ENCODE results near the gene GPR62. TPM values are rescaled to one million over a fixed set of nuclear protein-coding genes. Genes with fewer than 3 reads are reported as not detected.

GPR62 gene
- total RNA-seq, 1 experiment from 2014 or later: not detected

DNA sequence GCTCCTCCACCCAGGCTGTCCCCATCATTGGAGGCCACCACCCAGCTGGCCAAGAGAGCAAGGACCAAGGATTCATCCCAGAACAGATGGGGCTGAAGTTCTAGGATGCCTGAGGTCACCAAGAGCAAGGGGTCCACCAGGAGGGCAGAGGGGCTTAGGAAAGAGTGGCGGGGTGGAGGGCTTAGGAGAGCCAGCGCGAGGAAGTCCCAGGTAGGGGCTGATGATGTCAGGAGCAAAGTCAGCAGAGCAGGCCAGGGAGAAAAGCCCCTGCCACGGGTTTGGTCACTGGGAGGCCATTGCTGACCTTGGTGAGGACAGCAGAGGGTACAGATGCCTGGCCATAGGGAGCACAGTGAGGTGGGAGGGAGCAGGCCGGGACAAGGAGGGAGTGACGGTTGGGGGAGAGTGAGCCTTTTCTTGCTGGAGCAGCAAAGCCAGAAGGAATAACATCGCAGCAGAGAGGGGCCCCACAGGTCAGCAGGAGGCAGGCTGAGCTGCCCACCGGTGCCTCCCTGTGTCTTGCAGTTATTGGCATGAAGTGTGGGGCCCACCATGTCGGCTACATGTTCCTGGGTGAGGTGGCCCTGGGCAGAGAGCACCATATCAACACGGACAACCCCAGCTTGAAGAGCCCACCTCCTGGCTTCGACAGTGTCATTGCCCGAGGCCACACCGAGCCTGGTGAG is 7.8 kb upstream of the GPR62 start:
- DNase-seq (ENCODE audit: low read depth): no peak
- in situ Hi-C loops (cut with HindIII; ENCODE audit: low pct_unique_long_range_greater_than_20kb, low sequenced_read_pairs): no loop called here

DNA sequence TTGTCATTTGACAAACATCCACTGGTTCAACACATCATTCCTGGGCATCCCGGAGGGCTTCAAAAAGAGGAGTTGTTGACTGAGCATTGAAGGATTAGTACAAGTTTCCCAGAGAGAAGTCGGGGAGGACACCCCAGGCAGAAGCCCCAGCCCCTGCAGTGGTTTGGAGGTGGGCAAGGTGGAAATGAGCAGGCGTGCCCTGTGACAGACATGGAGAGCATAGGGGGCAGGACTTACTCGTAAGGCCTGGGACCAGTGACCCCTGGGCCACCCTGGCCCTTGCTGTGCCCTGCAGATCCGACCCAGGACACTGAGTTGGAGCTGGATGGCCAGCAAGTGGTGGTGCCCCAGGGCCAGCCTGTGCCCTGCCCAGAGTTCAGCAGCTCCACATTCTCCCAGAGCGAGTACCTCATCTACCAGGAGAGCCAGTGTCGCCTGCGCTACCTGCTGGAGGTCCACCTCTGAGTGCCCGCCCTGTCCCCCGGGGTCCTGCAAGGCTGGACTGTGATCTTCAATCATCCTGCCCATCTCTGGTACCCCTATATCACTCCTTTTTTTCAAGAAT is 7.1 kb upstream of the GPR62 start:
- in situ Hi-C loops (cut with HindIII; ENCODE audit: low pct_unique_long_range_greater_than_20kb, low sequenced_read_pairs): no loop called here
- no peak for DNase-seq (ENCODE audit: low read depth)

DNA sequence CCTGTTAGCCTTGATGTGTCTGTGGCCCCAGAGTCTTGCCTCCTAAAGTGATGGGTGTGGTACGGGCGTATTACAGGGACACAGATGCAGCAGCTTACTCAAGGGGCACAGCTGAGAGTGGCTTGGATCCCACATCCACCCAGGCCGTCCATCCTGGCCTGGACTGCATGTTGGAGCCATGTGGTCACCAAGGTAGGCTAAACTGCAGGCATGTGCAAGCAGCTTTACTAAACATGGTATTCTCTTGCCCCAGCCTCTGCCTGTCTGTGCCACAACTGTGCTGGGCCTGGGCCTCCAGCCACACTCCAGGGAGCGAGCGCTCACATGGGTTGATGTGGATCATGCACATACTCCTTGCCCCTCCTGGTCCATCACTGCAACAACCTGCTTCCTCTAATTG is 6.1 kb upstream of the GPR62 start:
- in situ Hi-C loops (cut with HindIII; ENCODE audit: low pct_unique_long_range_greater_than_20kb, low sequenced_read_pairs): no loop called here

DNA sequence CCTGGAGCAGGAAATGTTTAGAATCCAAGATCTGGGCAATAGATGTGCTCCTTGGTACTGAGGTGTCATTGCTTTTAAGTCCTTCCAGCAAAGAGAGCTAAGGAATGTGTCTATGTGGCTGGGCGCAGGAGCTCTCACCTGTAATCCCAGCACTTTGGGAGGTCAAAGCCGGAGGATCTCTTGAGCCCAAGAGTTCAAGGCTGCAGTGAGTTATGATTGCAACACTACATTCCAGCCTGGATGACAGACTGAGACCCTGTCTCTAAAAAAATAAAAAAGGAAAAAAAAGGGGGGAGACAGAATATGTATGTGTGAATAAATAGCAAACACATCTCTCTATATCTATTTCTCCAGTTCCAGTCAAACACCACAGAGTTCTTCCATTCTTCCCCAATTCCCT is 4.3 kb upstream of the GPR62 start:
- in situ Hi-C loops (cut with HindIII; ENCODE audit: low pct_unique_long_range_greater_than_20kb, low sequenced_read_pairs): no loop called here
- no peak for DNase-seq (ENCODE audit: low read depth)

More for the DNA sequence above, 6.1 kb upstream of the GPR62 start:
- no peak for DNase-seq (ENCODE audit: low read depth)

DNA sequence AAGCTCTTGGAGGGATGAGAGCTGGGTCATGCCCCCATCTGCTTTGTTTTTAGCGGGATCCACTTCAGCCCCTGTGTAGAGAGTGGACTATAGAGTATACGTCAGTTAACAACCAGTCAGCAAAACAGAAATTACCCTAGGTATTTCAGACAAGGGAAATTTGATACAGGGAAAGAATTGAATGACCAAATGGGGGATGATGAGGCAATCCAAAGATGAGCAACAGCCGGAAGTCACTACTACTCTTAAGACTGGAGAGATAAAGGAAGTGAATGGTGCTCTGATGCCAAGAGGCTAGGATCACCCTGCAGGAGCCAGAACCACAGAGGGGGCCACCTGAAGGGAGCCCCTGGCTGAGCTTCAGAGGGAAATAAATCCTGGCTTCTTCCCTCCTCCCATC is 1.7 kb upstream of the GPR62 start:
- in situ Hi-C loops (cut with HindIII; ENCODE audit: low pct_unique_long_range_greater_than_20kb, low sequenced_read_pairs): no loop called here
- no peak for DNase-seq (ENCODE audit: low read depth)

DNA sequence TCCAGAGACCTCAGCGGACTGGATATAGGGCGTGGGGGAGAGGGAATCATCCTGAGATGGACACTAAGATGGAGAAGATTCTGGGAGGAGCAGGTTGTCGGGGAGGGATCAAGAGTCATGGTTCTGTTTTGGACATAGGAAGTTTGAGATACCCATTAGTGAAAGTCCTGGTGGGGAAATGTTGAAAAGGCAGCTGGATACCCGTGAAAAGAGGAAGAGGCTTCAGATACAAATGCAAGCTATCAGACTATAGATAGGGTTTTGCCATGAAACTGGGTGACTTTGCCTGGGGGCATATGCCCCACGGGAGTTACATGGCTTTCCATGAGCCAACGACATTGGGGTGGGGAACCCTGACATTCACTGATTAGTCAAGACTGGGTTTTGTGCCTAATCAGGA is 1.1 kb upstream of the GPR62 start:
- in situ Hi-C loops (cut with HindIII; ENCODE audit: low pct_unique_long_range_greater_than_20kb, low sequenced_read_pairs): no loop called here
- no peak for DNase-seq (ENCODE audit: low read depth)

DNA sequence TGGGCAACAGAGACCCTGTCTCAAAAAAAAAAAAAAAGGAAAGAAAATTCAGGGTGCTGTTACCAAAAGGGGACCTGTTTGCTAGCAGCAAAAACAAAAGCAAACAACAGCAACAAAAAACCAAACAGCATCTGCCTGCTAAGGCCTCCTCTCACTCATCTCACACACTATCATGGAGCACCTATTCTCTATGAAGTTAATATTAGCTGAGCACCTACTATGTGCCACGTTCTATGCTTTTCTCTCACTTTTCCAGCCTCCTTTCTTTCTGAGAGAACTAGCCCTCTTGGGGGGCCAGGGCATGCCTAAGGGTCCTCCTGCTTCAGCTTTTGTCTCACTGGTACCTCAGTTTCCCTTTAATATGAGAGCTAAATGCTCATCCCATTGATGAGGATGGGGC is 468 bp upstream of the GPR62 start:
- in situ Hi-C loops (cut with HindIII; ENCODE audit: low pct_unique_long_range_greater_than_20kb, low sequenced_read_pairs): no loop called here
- DNase-seq (ENCODE audit: low read depth): no peak

DNA sequence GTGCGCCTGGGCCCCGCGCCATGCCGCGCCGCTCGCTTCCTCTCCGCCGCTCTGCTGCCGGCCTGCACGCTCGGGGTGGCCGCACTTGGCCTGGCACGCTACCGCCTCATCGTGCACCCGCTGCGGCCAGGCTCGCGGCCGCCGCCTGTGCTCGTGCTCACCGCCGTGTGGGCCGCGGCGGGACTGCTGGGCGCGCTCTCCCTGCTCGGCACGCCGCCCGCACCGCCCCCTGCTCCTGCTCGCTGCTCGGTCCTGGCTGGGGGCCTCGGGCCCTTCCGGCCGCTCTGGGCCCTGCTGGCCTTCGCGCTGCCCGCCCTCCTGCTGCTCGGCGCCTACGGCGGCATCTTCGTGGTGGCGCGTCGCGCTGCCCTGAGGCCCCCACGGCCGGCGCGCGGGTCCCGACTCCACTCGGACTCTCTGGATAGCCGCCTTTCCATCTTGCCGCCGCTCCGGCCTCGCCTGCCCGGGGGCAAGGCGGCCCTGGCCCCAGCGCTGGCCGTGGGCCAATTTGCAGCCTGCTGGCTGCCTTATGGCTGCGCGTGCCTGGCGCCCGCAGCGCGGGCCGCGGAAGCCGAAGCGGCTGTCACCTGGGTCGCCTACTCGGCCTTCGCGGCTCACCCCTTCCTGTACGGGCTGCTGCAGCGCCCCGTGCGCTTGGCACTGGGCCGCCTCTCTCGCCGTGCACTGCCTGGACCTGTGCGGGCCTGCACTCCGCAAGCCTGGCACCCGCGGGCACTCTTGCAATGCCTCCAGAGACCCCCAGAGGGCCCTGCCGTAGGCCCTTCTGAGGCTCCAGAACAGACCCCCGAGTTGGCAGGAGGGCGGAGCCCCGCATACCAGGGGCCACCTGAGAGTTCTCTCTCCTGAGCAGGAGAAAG is 951 bp downstream of the GPR62 start:
- in situ Hi-C loops (cut with HindIII; ENCODE audit: low pct_unique_long_range_greater_than_20kb, low sequenced_read_pairs): no loop called here
- no peak for DNase-seq (ENCODE audit: low read depth)

DNA sequence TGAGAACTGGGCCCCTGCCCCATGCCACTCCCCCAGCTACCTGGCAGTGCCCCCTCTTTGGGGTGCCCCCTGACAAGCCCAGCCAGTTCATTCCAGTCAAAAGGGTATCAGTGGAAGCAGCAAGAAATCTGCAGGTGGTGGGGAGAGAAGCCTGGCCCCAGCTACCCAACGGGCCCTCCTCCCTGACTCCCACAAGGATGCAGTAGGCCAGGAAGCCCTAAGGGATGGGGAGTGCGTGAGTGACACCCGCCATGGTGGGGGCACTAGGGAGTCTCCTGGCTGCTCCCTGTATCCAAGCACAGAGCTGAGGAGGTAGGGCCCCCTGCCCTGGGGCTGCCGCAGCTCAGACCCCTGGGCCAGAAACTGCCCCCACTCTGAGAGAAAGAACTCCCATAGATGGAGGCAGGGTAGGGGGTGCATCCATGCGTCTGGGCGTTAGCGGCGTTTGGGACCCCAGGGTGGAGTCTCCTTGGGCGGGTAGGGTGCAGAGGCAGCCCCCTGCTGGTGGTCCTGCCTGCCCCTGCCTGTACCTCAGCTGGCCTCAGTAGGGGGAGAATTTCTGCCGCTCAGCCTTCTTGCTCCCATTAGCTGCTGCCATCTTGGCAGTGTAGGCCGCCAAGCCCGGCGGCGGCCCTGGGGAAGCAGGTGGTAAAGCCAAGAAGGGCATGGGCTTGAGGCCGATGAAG is 2.5 kb downstream of the GPR62 start:
- in situ Hi-C loops (cut with HindIII; ENCODE audit: low pct_unique_long_range_greater_than_20kb, low sequenced_read_pairs): no loop called here
- DNase-seq (ENCODE audit: low read depth): no peak

DNA sequence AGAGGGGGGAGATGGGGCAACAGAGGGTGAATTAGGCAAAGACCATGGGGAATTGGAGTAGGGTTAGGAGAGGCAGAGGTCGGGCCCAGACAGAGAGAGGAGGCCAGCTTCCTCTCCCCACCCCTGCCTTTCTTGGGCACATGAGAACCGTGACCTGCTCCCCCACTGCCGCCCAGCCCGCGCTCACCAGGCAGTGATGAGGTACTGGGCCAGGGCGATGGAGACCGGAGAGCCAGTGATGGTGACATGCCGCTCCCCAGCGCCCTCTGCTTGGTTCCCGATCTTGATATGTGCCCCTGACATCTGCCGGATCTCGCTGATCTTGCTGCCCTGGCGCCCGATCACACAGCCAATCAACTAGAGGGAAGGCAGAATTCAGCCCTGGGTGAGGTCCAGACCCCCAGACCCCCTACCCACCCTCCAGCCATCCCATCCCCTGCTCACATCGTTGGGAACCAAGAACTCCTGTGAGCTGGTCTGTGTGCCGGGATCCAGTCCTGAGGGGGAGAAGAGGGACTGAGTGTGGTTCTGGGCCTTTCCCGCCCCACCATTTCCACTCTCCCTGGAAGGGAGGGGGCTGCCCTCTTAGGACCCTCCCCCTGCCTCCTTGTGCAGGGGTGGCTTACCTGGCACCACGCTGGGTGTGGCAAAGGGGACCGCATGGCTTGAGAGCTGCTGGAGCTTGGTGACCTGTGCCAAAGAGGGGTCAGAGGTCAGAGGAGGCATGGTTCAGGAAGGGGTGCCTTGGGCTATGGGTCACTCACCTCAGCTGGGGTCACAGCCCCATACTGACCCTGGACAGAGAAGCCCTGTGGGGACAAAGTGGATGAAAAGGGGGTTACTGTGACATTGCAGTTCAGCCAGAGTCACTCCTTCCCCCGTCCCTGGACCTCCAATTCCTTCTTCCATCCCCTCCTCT is 3.7 kb downstream of the GPR62 start:
- in situ Hi-C loops (cut with HindIII; ENCODE audit: low pct_unique_long_range_greater_than_20kb, low sequenced_read_pairs): no loop called here
- no peak for DNase-seq (ENCODE audit: low read depth)

DNA sequence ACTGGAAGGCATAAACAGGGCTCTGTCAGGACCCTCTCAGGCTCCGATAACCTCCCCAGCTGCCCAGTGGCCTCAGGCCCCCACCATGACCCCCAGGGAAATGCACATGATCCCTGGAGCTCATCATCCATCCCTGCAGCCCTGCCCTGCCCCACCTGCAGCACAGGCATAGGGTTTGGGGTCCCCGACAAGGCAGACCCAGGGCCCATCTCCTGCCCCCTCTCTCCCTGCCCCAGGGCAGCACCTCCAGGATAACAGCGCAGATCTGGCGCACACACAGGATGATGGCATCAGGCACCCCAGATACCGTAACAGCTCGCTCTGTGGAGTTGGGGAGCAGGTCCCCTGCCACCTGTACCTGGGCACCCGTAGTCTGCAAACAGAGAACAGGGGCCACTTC is 4.5 kb downstream of the GPR62 start:
- in situ Hi-C loops (cut with HindIII; ENCODE audit: low pct_unique_long_range_greater_than_20kb, low sequenced_read_pairs): no loop called here
- DNase-seq (ENCODE audit: low read depth): no peak

DNA sequence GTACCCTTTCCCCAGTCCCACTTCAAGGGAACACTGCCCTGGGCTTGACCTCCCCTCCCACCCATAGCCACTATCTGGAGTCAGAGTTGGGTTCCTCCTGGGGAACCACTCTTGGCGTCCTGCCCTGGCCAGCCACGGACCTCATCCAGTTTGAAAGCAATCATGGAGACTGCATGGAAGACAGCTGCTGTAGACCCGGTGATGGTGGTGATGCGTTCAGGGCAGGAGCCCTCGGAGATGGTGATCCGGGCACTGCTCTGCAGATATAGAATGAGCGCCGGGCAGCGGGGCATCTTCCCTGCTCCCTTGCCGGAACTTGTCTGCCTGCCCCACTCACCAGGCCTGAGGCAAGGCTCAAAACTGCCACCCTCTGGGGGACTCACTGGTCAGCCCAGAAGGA is 5.2 kb downstream of the GPR62 start:
- in situ Hi-C loops (cut with HindIII; ENCODE audit: low pct_unique_long_range_greater_than_20kb, low sequenced_read_pairs): no loop called here
- no peak for DNase-seq (ENCODE audit: low read depth)

DNA sequence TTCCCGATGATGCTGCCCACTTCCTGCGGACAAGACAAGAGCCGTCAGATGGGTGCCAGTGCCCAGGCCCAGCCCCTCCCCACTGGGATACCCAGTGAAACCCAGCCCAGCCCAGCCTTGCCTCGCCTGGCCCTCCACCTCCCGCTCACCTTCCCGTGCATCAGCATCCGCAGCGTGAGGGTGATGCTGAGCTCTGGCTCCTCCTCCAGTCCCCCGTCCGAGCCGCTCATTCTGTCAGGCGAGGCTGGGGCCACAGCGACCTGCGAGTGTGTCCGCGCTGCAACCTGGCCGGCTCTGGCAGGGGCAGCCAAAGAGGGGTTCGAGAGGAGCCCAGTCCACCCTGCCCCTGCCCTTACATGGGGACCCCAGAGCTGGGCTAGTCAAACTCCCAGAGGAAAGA is 5.8 kb downstream of the GPR62 start:
- DNase-seq (ENCODE audit: low read depth): no peak
- in situ Hi-C loops (cut with HindIII; ENCODE audit: low pct_unique_long_range_greater_than_20kb, low sequenced_read_pairs): no loop called here

DNA sequence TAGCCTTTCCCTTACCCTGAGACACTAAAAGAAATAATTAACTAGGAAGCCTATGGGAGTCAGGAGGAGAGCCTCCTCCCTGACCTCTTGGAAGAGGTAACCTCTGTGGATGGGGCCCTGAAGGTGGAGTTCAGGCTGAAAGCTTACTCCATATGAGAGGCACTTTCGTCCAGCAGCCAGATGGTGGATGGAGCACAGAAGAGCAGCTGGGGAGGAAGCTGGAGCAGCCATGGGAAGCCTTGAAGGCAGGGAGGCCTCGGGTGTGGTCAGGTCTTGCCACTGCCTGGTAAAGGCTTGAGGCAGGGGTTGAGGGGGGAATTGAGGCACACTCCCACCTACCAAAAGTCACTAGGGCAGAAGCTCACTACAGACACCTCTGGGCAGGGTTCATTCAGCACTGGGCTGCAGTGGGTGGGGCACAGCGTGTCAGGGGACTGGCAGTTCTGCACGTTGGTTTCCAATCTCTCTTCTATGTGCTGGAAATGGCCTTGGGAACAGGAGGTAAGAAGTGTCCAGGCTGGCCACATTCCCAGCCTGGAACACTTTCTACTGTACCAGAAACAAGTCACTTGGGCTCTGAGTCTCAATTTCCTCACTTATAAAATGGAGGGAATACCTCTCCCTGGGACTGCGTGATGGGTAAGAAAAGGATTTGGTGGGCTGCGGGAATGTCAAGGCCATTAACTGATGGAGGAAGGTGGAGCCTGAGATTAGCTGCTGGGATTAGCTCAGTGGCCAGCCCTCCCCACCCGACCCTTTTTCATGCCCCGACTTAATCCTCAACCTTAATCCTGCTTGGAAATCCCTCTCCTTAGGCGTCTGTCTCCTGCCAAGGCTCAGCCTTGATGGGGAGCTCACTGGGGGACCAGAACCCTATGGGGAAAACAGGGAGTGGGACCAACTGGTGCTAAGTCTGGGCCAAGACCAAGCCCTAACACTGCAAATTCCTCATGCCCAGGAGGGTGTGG is 6.7 kb downstream of the GPR62 start:
- DNase-seq (ENCODE audit: low read depth): no peak
- in situ Hi-C loops (cut with HindIII; ENCODE audit: low pct_unique_long_range_greater_than_20kb, low sequenced_read_pairs): no loop called here

DNA sequence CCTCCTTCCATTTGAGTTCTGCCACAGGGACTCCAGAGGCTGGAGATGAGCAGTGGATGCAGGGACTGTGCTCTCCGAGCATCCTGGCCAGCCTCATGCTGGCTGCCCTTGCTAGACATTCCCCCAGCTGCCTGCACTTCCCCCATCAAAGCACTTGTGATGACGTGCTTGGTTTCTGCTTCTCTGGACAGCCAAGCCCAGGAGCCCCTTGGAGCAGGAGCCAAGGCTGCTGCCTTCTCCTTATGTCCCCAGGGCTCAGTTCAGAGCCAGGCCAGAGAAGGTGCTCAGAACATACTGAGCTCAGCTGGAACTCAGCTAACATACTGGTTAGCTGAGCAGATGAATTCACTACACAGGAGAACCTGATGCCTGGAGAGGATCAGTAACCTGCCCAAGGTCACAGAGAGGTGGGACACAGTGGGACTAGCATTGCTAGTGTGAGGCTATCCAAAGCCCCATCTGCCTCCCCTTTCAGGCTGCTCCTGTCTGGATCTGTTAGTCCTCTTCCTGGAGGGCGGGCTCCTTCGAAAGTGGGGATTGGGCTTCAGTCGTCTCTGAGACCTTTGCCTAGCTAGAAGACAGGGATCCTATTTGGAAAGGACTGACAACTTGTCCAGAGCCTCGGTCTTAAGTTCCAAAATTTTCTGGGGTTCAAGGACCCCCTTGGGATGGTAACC is 7.8 kb downstream of the GPR62 start:
- in situ Hi-C loops (cut with HindIII; ENCODE audit: low pct_unique_long_range_greater_than_20kb, low sequenced_read_pairs): no loop called here
- no peak for DNase-seq (ENCODE audit: low read depth)

DNA sequence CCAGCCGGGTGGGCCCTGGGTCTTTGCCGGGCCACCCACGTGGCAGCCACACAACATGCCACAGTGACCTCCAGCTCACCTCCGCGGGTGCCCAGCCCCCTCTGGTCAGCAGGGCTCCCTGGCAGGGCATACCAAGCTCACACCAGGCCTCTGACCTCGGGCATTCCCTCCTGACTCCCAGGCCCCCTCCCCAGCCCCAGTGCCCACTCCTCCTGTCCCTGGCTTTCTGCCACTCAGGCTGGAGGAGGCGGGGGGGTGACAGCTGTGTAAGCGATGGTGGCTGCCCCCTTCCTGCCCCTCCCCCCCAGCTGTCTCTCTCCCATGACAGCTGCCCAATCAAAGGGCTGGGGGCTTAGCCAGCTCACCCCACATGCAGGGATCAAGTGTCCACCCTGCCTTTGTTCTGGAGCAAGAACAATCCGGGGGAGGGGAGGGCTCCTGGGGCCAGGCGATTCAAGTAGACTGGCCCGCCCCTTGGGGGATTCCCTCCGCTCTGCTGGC is 8.8 kb downstream of the GPR62 start:
- in situ Hi-C loops (cut with HindIII; ENCODE audit: low pct_unique_long_range_greater_than_20kb, low sequenced_read_pairs): no loop called here
- DNase-seq (ENCODE audit: low read depth): no peak

Data from Caki2 (cell line).